ENCODE measurements around the gene BCO1.
A peak's percentile ranks its signal among the peaks of the same experiment; 100 is the strongest.

BCO1 gene

DNA sequence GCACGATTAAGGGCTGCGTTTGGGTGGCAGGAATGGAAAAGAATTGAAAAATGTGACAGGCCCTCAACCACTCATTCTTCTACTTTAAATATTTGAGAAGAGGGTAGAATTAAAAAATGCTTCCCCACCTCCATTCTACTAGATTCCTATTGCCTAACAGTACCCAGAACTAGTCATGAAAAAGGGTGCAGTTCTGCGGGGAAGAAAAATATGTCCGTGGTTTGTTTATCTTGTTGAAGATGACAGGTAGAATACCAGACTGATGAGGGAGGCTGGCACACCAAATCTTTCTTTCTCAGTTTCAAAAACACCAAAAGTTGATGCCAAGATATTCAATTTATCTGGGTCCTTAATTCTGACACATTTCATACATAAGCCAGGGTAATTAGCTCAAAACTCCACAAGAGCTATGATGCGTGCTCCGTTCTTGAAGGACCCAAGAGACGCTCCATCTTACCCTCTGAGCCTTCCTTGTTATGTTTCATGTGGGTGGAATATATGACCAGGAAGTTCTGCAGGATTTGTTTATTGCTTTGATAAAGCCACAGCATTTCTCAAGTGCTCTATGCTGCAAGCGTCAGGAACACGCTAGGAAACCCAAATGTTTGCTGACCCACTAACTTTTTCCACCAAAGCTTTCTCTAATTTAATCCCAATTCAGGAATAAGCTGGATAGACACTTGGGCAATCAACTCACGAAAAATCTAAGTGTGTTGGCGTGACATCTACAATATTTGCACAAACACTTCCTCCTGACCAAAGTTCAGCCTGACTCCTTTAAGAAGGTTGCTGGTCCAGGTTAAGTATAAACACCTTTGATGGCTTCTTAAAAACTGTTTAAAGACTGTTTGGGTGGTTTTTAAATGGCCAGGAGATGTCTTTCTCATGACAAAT, 55.7 kb downstream of the BCO1 start:
- TF ChIP-seq, protein P1, sequence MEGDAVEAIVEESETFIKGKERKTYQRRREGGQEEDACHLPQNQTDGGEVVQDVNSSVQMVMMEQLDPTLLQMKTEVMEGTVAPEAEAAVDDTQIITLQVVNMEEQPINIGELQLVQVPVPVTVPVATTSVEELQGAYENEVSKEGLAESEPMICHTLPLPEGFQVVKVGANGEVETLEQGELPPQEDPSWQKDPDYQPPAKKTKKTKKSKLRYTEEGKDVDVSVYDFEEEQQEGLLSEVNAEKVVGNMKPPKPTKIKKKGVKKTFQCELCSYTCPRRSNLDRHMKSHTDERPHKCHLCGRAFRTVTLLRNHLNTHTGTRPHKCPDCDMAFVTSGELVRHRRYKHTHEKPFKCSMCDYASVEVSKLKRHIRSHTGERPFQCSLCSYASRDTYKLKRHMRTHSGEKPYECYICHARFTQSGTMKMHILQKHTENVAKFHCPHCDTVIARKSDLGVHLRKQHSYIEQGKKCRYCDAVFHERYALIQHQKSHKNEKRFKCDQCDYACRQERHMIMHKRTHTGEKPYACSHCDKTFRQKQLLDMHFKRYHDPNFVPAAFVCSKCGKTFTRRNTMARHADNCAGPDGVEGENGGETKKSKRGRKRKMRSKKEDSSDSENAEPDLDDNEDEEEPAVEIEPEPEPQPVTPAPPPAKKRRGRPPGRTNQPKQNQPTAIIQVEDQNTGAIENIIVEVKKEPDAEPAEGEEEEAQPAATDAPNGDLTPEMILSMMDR (IDR thresholded peaks at IDR 0.05; ENCODE audit: poor library complexity, severe bottlenecking): no peak
- DNase-seq (ENCODE audit: low spot score) (no peak), ATAC-seq (ENCODE audit: low read depth) (peak; percentile 56; the same call in 1 of the 3 replicates)
- Histone ChIP-seq H3K9me3 (ENCODE audit: severe bottlenecking) (no peaks in the 10 kb centered on the region), H3K36me3 (ENCODE audit: low read depth) (no peaks in the 10 kb centered on the region), H3K4me1 (ENCODE audit: insufficient read depth, poor library complexity, severe bottlenecking) (no peaks in the 10 kb centered on the region), H3K4me3 (ENCODE audit: severe bottlenecking) (no peak overlapping the region), H3K27ac (ENCODE audit: poor library complexity, severe bottlenecking) (no peak overlapping the region), H3K27me3 (ENCODE audit: insufficient read depth, poor library complexity, severe bottlenecking) (no peaks in the 10 kb centered on the region)

DNA sequence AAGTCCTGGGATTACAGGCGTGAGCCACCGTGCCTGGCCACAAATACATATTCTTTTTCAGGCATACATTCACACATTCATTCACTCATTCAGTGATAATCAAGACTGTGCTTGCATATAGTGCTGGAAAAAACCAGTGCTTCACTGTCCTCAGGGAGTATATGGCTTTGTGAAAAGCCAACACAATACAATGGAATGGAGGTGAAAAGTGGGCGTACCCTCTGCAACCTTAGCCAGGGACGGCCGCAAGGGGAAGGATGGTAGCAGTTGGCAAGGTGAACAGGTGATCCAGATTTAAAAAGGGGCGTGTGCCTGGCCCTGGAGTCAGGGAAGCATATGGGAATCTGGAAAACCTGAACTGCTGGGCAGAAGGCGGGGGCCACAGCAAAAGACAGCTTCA, 58.1 kb downstream of the BCO1 start:
- Histone ChIP-seq H3K4me1 (ENCODE audit: insufficient read depth, poor library complexity, severe bottlenecking) (no peaks in the 10 kb centered on the region), H3K9me3 (ENCODE audit: severe bottlenecking) (no peaks in the 10 kb centered on the region), H3K4me3 (ENCODE audit: severe bottlenecking) (no peak overlapping the region), H3K36me3 (ENCODE audit: low read depth) (no peaks in the 10 kb centered on the region), H3K27me3 (ENCODE audit: insufficient read depth, poor library complexity, severe bottlenecking) (no peaks in the 10 kb centered on the region), H3K27ac (ENCODE audit: poor library complexity, severe bottlenecking) (no peak overlapping the region)
- TF ChIP-seq, protein P1 (IDR thresholded peaks at IDR 0.05; ENCODE audit: poor library complexity, severe bottlenecking): no peak
- ATAC-seq (ENCODE audit: low read depth) (no peak), DNase-seq (ENCODE audit: low spot score) (no peak)

- no peak for DNase-seq (ENCODE audit: low spot score)
- no peaks in the 10 kb centered on the region for H3K9me3 ChIP-seq (ENCODE audit: severe bottlenecking)
- no peaks in the 10 kb centered on the region for H3K36me3 ChIP-seq (ENCODE audit: low read depth)
Observed at GRCh38 chr16:81307770-81308169, 69.3 kb downstream of the BCO1 start.

GRCh38 chr16:81310045-81310644, 71.7 kb downstream of the BCO1 start:
- Histone ChIP-seq H3K27ac (ENCODE audit: poor library complexity, severe bottlenecking) (no peak overlapping the region), H3K4me3 (ENCODE audit: severe bottlenecking) (no peak overlapping the region), H3K9me3 (ENCODE audit: severe bottlenecking) (no peaks in the 10 kb centered on the region), H3K36me3 (ENCODE audit: low read depth) (no peaks in the 10 kb centered on the region), H3K4me1 (ENCODE audit: insufficient read depth, poor library complexity, severe bottlenecking) (no peaks in the 10 kb centered on the region), H3K27me3 (ENCODE audit: insufficient read depth, poor library complexity, severe bottlenecking) (no peaks in the 10 kb centered on the region)
- no peak for DNase-seq (ENCODE audit: low spot score)
- ATAC-seq (ENCODE audit: low read depth): no peak
- TF ChIP-seq, protein P1 (IDR thresholded peaks at IDR 0.05; ENCODE audit: poor library complexity, severe bottlenecking): no peak

More at GRCh38 chr16:81307770-81308169, 69.3 kb downstream of the BCO1 start:
- Histone ChIP-seq H3K4me1 (ENCODE audit: insufficient read depth, poor library complexity, severe bottlenecking) (no peaks in the 10 kb centered on the region), H3K4me3 (ENCODE audit: severe bottlenecking) (no peak overlapping the region), H3K27me3 (ENCODE audit: insufficient read depth, poor library complexity, severe bottlenecking) (no peaks in the 10 kb centered on the region), H3K27ac (ENCODE audit: poor library complexity, severe bottlenecking) (no peak overlapping the region)
- TF ChIP-seq, protein P1 (IDR thresholded peaks at IDR 0.05; ENCODE audit: poor library complexity, severe bottlenecking): no peak
- ATAC-seq (ENCODE audit: low read depth): no peak

All from RWPE2 (cell line).